Mucosa of rectum (tissue), 2 donors: ENCODE results near the gene ZBTB46.

Experiments
- H3K27ac ChIP-seq, 2 donors: one replicate each; pipeline ENCODE4 v1.7.0; 2013; ENCODE audit warnings: inconsistent platforms in 2 of 2, low read depth in 2 of 2, low read length in 2 of 2
- H3K27me3 ChIP-seq, 2 donors: one replicate each; pipeline ENCODE4 v1.7.0; 2013; ENCODE audit warnings: low read length in 2 of 2; ENCODE audit not compliant: control insufficient read depth in 2 of 2, insufficient read depth in 2 of 2
- H3K36me3 ChIP-seq, 2 donors: one replicate each; pipeline ENCODE4 v1.7.0; 2013; ENCODE audit warnings: low read length in 2 of 2; ENCODE audit not compliant: control insufficient read depth in 2 of 2, insufficient read depth in 2 of 2
- H3K4me1 ChIP-seq, 2 donors: one replicate each; pipeline ENCODE4 v1.7.0; 2013; ENCODE audit warnings: low read length in 2 of 2, mild to moderate bottlenecking in 1 of 2; ENCODE audit not compliant: control insufficient read depth in 2 of 2, insufficient read depth in 2 of 2
- H3K4me3 ChIP-seq, 2 donors: one replicate each; pipeline ENCODE4 v1.7.0; 2013; ENCODE audit warnings: low read length in 2 of 2
- H3K9ac ChIP-seq, 2 donors: one replicate each; pipeline ENCODE4 v1.7.0; 2013; ENCODE audit warnings: low read length in 2 of 2, low read depth in 1 of 2, mild to moderate bottlenecking in 1 of 2
- H3K9me3 ChIP-seq, 2 donors: one replicate each; pipeline ENCODE4 v1.7.0; 2013; ENCODE audit warnings: low read length in 2 of 2; ENCODE audit not compliant: control insufficient read depth in 2 of 2
- donor health status: healthy.
- donor health status: Normal muscosa, but diverticular disease.

ZBTB46 gene

DNA sequence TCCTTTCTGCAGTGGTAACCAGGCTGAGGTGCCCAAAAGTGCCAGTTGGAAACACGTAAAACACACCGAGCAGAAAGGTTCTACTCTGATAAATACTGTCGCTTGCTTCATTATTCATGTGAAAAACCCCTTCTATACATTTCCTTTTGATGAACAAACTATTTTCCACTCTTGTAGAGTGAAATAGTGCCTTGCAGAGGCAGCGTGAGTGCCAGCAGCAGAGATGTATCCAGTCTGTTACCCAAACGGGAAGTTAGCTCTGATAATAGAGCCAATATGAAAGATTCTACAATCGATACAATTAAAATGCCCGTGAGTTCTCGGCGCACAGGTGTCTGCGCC lies 1.5 kb downstream of the ZBTB46 start:
- Histone ChIP-seq H3K9me3 (no peaks in the 10 kb centered on the region), H3K4me3 (peak overlapping the region; percentile 50 to 73), H3K27ac (peak overlapping the region in 1 of 2 donors; percentile 38), H3K4me1 (peaks cover 10 to 21% of the 10 kb centered on the region in 2 donors), H3K36me3 (no peaks in the 10 kb centered on the region), H3K9ac (peak overlapping the region in 1 of 2 donors; percentile 43), H3K27me3 (peaks cover 20 to 24% of the 10 kb centered on the region in 2 donors)

DNA sequence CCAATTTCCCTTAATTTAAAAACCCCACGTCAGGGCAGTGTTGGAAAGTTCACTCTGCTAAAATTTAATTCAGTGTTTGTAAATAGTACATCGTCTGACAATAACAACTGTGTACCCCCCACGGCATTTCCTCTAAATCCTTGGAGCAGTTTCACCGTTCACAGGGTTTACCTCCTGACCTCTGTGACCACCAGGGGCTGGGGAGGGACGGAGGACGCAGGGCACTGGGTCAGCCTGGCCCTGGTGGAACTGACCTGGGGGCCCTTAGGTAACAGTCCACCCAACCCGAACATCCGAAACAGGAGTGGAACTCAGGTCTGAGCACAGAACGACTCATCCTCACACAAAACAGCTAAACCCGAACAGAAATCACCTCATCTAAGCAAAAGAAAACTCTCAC lies 2.1 kb downstream of the ZBTB46 start:
- H3K9me3 ChIP-seq = no peaks in the 10 kb centered on the region
- H3K27me3 ChIP-seq = peaks cover 17 to 24% of the 10 kb centered on the region in 2 donors
- no peak overlapping the region for H3K27ac ChIP-seq
- no peak overlapping the region for H3K9ac ChIP-seq
- H3K4me3 ChIP-seq = peak overlapping the region in 1 of 2 donors; percentile 73
- H3K36me3 ChIP-seq = no peaks in the 10 kb centered on the region
- H3K4me1 ChIP-seq = peaks cover 4 to 16% of the 10 kb centered on the region in 2 donors

DNA sequence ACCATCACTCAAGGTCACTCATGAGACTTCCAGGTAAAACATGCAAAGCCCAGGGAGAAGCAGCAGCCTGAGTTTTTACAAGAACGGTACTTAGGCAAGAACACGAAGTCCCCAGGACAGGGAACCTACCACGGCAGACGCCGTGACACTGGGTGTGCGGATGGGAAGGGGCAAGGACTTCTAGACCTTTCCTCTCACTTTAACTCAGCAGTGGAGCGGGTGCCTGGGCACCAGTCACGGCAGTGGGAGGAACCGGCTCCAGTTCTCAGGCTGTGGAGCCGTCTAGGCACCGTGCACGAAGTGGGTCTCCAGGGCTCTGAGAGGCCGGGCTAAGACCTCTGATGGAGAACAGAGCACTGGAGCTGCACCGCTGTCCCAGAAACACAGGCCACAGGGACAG lies 2.5 kb downstream of the ZBTB46 start:
- H3K9me3 ChIP-seq = no peaks in the 10 kb centered on the region
- H3K4me1 ChIP-seq = peaks cover under 1 to 13% of the 10 kb centered on the region in 2 donors
- H3K27ac ChIP-seq = no peak overlapping the region
- no peaks in the 10 kb centered on the region for H3K36me3 ChIP-seq
- peaks cover 17 to 24% of the 10 kb centered on the region in 2 donors for H3K27me3 ChIP-seq
- H3K4me3 ChIP-seq = no peak overlapping the region
- H3K9ac ChIP-seq = no peak overlapping the region

GRCh38 chr20:63828124-63828523 lies 2.9 kb downstream of the ZBTB46 start:
- Histone ChIP-seq H3K36me3 (no peaks in the 10 kb centered on the region), H3K27me3 (peaks cover 17 to 24% of the 10 kb centered on the region in 2 donors), H3K9me3 (no peaks in the 10 kb centered on the region), H3K27ac (no peak overlapping the region), H3K4me1 (peaks cover 0 to 13% of the 10 kb centered on the region in 2 donors), H3K4me3 (no peak overlapping the region), H3K9ac (no peak overlapping the region)

DNA sequence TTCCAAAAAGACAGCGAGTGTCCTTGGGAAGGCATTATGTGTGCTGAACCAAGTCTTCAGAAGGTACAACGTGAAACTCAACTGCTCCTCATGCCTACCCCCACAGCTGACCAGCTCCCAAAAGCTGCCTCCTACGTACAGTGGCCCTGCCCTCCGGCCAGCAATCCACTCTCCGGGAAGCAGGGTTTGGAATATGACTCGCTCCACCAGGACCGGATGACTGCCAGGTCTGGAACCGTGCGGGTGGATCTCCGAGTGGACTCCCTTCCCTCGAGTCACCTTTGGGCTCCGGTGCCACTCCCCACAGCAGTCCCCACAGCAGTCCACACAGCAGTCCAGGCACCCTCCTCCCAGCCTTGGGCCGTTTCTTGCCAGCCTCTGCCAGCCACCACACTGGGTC lies 4.3 kb downstream of the ZBTB46 start:
- no peaks in the 10 kb centered on the region for H3K36me3 ChIP-seq
- H3K27ac ChIP-seq = no peak overlapping the region
- no peak overlapping the region for H3K9ac ChIP-seq
- H3K4me1 ChIP-seq = peaks cover 0 to 5% of the 10 kb centered on the region in 2 donors
- H3K4me3 ChIP-seq = no peak overlapping the region
- no peaks in the 10 kb centered on the region for H3K9me3 ChIP-seq
- H3K27me3 ChIP-seq = peaks cover 17 to 27% of the 10 kb centered on the region in 2 donors

- Histone ChIP-seq H3K4me1 (peaks cover 0 to 2% of the 10 kb centered on the region in 2 donors), H3K4me3 (no peak overlapping the region), H3K9ac (no peak overlapping the region), H3K27me3 (peaks cover 17 to 27% of the 10 kb centered on the region in 2 donors), H3K9me3 (no peaks in the 10 kb centered on the region), H3K36me3 (no peaks in the 10 kb centered on the region), H3K27ac (no peak overlapping the region)
Measured at GRCh38 chr20:63825331-63826118, 5.5 kb downstream of the ZBTB46 start.

- H3K4me3 ChIP-seq = no peak overlapping the region
- no peak overlapping the region for H3K9ac ChIP-seq
- H3K36me3 ChIP-seq = no peaks in the 10 kb centered on the region
- no peaks in the 10 kb centered on the region for H3K9me3 ChIP-seq
- H3K27ac ChIP-seq = peak overlapping the region in 1 of 2 donors; percentile 9
- peaks cover 4 to 15% of the 10 kb centered on the region in 2 donors for H3K27me3 ChIP-seq
- peaks cover 2 to 5% of the 10 kb centered on the region in 2 donors for H3K4me1 ChIP-seq
Measured at GRCh38 chr20:63823691-63824311, 7.3 kb downstream of the ZBTB46 start.

- H3K36me3 ChIP-seq = no peaks in the 10 kb centered on the region
- H3K9ac ChIP-seq = no peak overlapping the region
- no peaks in the 10 kb centered on the region for H3K9me3 ChIP-seq
- H3K4me3 ChIP-seq = no peak overlapping the region
- H3K27me3 ChIP-seq = peaks cover 3% of the 10 kb centered on the region in 2 donors
- no peak overlapping the region for H3K27ac ChIP-seq
- H3K4me1 ChIP-seq = peaks cover 0 to 5% of the 10 kb centered on the region in 2 donors
Measured at GRCh38 chr20:63822276-63822696, 8.8 kb downstream of the ZBTB46 start.

DNA sequence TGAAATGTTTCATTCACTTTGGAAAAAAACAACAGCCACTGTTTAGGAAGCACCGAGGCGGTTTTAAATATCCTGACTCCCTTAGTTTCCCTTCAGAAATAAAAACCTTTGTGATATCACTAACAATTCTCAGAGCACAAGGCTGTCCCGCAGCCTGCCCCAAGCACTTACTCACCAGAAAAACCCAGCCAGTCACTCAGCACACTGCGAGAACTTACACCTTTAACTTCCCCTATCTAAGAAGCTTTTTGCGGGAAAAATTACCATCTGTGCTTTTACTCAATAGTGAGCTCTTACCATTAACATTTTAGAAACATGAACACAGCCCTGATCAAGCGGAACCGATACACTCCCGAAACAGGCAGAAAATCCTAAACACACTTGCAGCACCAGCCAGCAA lies 9.3 kb downstream of the ZBTB46 start:
- Histone ChIP-seq H3K9ac (no peak overlapping the region), H3K36me3 (no peaks in the 10 kb centered on the region), H3K9me3 (no peaks in the 10 kb centered on the region), H3K27ac (no peak overlapping the region), H3K4me3 (no peak overlapping the region), H3K27me3 (peaks cover 2 to 3% of the 10 kb centered on the region in 2 donors), H3K4me1 (peaks cover 0 to 5% of the 10 kb centered on the region in 2 donors)

GRCh38 chr20:63819224-63819921 lies 11.7 kb downstream of the ZBTB46 start:
- H3K4me3 ChIP-seq = peak overlapping the region; percentile 19 to 49
- H3K9me3 ChIP-seq = no peaks in the 10 kb centered on the region
- peaks cover 0 to 3% of the 10 kb centered on the region in 2 donors for H3K27me3 ChIP-seq
- no peak overlapping the region for H3K9ac ChIP-seq
- peaks cover 0 to 7% of the 10 kb centered on the region in 2 donors for H3K4me1 ChIP-seq
- H3K27ac ChIP-seq = no peak overlapping the region
- H3K36me3 ChIP-seq = no peaks in the 10 kb centered on the region
